GM18867 (cell line): ENCODE measurements around the gene GMDS.

Source experiments
- ATAC-seq: cut with Tn5 transposase; IDR thresholded peaks from one replicate; pipeline ENCODE4 v1.9.1; 2021; ENCODE audit warnings: mild to moderate bottlenecking, moderate library complexity; ENCODE audit not compliant: unreplicated experiment

GMDS gene

DNA sequence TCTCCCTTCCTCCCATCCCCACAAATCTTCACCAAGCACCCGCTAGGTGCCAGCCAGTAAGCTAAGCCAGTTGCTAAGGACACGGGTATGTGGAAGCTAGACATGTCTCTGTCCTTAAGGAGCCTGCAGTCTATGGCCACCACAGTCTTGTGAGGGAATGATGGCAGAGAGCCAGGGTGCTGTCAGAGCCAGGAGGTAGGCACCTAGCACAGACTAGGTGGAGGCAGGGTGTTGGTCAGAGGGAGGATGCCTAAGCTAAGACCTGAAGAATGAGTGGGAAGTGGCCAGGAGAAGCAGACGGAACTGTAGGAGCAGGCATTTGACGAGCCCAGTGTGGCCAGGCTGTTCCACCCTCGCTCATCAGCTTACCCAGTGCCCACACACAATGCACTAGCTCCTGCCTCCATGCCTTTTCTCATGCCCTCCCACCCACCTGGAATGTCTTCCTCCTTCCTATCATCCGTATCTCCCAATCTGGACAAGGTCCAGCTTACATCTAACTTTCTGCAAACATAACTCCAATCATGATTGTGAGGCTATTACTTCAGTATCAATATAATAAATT, 510.1 kb downstream of the GMDS start:
- no peak for ATAC-seq

DNA sequence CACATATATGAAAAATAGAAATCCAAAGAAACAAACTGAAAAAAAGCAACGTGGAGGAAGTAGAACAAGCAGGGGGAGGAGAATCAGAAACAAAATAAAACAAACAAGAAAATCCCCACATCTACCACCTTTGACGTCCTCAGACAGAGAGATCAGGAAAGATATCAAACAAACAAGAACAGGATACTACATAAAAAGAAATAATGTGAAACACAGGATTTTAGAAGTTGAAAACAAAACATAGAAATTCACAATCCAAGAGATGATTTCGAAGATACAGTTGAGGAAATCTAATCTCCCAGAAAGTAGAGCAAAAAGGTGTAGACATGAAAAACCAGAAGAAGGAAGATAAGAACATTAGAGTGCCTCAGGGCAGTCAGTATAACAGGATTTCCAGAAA, 514.5 kb downstream of the GMDS start:
- ATAC-seq, result no peak

DNA sequence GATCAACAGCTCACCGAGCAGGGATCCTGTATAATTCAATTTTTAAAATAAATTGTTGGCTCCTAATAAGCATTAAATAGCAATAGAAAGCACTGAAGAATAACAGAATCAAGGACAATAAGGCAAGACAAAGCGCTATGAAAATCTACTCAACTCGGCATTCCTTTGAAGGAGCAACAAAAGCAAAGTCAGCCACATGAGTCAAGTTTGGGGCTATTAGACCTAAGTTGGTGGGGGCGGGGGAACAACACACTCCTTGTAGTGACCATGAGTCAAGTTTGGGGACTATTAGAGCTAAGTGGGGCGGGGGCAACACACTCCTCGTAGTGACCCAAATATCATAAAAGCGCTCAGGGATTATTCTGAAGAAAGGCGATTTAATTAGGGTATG, 515.7 kb downstream of the GMDS start:
- no peak for ATAC-seq

DNA sequence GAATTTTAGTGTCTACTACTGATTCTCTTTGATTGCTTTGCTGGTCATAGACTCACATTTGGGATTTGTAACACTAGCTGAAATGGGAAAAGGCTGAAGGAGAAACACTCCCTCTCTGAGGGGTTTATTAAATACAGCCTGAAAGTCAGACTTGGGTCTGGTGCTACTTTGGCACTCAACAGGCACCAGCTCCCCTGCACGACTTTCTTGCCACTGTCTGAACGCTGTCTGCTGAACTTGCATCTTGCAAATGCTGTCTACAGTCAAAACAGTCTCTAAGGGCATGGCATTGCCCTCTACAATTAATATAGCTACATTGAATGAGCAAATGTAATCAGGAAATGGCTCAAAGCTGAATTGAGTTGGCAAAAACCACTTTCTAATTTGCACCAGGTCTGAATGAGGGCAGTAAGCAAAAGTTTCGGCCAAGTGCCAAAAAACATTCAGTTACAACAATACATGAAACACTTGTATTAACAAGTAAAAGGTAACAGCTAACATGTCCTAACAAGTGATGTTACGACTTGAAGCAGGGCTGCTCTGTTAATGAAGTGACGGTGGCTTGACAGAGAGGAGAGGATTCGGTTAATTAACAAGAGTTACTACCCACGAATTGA, 516.2 kb downstream of the GMDS start:
- no peak for ATAC-seq

DNA sequence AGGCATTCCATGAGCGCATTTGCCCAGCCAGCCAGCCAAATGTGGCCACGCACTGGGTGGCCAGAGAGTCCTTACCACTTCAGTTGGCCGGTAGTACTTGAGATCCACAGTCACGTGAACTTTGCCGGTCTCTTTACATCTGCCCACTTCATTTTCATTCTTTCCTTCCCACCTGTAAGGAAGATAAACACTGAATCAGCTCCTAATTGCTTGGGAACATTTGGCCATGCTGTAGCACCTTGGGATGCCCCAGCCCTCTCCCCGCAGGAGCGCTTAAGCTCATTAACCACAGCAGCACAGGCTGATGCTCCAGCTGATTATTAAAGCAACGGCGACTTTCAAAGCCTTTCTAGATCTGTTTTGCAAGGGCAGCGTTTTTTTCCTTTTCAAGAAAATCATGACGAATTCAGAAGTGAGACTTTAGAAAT, 519.0 kb downstream of the GMDS start:
- no peak for ATAC-seq

DNA sequence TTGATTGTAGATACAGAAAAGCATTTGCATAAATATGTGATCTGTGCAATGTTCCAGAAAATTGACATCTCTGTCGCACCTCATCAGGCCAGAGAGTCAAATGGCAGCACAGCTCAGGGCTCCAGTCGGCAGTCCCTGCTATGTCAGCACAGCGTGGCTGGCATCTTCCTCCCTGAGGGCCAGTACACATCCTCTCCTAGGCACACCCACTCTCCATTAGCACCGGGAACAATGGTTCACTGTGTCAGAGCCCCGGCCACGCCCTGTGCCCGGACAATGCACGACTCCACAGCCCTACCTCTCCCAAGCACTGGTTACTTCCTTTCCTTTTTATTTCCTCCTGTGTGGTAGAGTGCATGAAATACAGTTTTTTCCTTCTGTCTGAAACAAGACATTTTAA, 520.8 kb downstream of the GMDS start:
- no peak for ATAC-seq

DNA sequence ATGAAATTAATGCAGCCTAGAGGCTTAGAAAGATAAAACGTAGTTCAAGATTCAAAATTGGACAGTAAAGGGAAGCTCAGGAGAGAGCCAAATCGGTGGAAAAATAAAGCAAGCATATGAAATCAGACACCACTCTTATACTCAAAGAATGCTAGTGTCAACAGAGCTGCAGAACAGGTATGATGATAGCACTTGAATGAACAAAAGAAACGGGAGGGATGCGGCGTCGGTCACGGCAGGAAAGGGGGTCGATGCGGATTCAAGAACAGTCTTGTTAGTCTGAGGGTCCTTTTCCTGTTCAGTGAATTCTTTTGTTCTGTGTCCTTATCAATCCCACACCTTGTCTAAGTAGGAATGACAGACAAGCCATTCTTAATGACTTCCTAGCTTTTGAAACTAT, 521.3 kb downstream of the GMDS start:
- ATAC-seq, result no peak

DNA sequence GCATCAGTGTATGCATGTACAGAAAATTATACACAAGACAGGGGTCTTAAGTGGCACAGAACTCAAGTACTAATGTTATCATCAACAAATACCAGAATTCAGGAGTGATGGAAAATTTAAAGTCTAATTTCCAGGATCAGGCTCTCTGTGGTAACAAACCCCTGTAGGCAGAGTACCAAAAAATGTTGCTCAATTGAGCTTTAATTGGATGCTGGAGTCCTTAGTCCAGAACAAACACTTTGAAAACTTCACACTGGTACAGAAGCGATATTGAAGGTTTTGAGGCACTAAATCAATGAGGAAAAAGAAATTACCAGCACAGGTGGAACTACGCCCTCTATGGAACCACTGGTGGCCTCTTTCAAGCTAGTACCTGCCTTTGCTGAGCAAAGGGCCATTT, 522.6 kb downstream of the GMDS start:
- no peak for ATAC-seq

DNA sequence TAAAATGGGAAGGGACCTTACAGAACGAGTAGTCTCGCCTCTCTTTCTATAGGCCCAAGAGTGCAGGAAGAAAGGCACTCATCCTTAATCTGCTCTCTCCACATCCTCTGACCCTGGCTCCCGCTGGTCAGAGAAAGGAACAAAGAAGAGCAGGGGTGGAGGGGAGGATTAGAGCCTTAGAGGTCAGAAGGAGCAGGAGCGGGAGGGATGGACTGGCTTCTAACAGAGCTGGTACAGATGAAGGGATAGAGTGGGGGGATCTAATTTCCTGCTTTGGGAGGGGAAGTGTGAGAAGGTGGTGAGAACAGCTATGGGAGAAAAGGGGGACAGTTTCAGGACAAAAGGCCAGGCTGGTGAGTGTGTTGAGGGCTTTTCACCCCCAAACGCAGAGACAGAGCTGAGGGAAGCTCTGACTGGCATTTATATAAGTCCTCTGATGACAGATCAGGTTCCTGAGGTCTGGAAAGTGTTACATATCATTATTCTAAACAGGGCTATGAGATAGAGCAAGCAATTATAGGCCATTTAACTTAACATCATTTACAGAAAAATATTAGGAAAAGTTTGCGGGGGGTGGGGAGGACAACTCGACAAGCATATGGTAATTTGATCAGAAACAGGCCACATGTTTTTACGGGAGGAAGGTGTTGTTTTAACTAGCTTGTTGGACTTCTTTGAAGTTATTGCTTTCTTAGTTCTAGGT, 524.6 kb downstream of the GMDS start:
- no peak for ATAC-seq

DNA sequence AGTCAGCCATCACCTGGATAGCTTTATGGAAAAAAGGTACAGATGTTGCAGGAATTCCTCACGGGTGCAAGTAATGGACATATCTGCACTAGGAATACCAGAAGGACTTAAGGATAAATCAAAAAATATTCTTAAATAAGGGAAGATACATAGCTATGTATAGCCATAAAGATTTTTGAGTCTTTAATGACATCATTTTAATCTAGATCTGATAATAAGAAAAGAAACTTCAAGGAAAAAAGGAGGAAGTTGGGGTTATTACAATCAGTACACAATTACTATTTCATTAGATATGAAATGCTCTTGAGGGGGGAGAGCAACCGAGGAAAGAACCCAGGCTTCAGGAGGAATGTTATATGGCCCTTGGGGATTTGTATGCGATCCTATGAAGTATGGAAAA, 525.5 kb downstream of the GMDS start:
- ATAC-seq, result no peak

DNA sequence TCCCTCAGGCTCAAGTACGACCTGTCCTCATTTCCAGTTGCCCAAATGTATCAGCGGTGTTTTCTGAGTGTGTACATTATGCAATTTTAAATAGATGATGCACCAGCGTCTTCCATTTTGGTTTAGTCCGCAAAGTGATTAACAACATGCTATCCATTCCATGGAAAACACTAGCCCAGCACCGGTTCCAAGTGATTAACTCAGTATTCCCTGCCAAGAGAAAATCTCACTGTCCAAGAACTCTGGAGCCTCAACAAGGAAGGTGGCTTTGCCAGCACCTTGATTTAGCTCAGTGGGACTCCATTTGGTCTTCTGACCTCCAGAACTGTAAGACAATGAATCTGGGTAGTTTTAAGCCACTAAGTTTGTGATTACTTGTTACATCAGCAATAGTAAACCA, 528.5 kb downstream of the GMDS start:
- no peak for ATAC-seq

DNA sequence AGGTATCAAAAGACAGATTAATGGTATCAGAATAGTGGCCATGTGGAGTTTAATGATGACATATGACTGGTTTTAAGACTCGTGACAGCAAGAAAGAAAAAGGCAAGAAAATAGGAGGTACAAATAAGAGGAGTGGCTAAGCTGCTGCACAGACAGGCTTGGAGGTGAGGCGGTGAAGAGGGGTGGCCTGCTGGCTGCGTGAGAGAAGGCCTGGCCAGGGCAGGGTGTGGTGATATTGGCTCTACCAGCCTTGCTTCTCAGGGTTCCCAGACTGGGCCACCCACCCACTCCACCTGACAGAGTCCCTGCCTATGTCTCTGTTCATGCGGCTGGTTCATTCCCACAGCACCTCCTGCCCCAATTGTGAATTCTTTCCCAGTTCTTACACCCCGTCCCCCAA, 529.0 kb downstream of the GMDS start:
- ATAC-seq, result no peak

DNA sequence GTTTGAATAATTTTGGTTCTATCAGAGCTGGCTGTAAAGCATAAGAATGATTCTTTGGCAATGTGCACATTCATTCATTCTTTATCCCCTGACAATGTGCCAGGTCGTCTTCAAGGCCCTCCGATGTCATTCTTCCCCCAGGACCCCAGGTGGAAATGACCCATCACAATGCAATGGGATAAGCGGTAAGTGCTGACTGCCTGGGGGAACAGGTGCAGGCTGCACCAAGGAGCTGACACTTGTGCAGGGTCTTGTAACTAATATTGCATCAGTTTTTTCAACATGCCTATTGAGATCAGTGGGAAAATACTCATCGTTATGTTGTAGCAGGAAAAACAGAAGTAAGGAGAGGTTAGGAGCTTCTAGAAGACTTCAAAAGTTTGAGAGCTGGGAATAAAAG, 530.1 kb downstream of the GMDS start:
- no peak for ATAC-seq

DNA sequence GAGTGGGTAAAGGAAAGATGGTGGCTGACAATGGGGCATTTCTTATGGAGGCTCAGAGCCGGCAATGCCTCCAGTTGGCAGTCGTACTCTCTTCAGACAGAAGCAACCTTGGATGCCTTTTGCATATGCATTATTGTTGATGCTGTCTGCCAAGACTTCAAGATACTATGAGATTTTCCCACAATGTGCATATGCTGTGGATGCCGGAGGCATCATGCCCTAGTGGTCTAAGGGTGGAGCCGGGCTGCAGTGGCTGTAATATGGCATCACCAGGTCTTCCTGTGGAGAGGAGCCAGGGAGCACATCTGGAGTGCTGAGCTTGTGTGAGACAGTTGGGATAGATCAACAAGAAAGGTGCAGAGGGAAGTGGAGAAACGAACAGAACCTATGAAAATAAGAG, 530.8 kb downstream of the GMDS start:
- ATAC-seq, result no peak

DNA sequence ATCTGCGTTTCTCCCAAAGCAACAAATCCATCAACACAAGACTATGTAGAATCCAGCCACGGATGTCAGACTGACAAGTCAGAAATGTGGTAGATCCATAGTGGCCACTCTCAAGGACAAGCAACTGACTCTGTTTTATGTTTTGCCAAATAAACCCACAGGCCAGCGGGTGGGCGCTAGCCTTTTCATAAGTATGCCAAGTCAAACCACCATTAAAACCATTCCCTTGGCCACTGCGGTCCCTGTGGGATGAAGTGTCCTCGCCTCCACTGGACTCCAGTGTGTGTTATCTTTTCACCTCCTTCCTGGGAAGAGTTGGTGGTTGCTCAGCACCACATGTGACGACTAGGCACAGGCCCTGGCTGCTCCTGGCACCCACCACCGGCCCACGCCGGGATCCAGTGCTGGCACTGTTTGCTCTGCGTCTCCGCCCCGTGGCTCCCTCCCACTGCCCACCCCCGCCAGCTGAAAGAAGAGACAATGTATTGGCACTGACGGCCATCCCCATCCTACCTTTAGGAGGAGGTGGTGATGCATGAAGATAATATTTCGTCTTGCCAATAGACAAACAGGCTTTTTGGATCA, 532.3 kb downstream of the GMDS start:
- ATAC-seq, result no peak

DNA sequence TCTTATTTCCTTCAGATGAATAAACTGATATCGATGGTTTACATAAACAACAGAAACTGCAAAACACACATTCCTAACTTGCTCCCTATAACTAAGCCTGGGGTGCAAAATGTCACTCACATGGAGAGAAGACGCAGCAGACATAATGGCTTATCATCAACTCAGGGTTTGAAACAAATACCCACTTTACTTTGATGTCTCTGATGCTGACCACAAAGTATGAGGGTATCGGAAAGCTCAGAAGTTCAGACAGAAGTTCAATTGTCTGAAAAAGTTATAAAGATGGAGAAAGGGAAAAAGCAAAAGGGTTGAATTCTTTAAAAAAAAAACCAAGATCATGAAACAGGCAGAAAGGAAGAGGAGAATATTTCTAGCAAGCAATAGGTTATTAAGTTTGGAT, 533.0 kb downstream of the GMDS start:
- no peak for ATAC-seq

DNA sequence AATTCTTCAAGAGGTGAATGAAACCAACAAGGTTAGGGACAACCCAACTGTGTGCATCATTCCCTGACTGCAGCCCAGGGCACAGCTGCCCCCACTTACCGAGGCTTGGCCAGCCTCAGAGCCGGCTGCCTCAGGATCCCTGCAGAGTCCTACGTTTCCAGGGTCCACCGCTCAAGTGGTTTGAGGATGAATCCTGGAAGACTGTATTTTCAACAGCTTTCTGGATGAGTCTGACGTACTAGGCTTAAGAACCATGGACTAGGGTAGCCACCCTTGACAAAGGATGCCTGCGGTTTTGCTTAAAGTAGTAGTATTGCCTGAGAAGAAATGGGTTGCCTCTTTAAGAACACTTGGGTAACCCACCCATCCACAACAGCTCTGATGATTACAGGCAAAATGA, 534.3 kb downstream of the GMDS start:
- ATAC-seq, result no peak

DNA sequence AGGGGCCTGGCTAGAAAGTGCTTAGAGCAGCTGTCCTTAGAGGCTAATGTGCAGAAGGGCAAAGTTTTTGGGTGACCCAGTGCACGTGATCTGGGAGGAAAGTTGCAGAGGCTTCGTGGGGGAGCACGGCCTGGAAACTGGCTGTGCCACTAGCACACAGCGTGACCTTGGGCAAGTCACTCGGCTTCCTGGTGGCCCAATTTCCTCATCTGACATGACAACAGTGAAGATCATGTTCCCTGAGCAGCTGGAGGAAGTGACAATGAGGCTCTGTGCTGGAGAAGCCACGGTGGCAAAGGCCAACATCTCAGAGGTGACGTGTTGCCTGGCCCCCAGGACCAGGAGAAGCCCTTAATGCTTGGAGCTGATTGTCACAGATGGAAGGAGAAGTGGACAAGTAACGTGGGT, 536.2 kb downstream of the GMDS start:
- ATAC-seq, result no peak

DNA sequence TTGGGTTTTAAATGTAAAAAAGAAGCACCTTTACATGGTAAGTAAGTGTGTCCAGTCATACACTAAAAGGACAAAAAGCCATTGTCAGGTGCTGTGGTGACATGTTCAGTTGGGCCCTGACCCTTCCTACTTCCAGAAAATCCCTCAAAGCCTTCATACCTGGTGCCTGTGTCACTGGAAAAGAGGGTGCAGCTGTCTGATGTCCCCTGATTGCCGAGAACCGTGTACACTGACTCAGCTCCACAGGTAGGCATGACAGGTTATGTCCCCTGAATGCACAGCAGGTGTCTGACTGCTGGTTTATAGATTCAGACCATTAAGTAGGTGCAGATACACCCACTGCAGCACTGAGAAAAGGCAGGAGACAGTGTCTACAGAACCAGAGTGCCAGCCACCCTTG, 536.6 kb downstream of the GMDS start:
- no peak for ATAC-seq

DNA sequence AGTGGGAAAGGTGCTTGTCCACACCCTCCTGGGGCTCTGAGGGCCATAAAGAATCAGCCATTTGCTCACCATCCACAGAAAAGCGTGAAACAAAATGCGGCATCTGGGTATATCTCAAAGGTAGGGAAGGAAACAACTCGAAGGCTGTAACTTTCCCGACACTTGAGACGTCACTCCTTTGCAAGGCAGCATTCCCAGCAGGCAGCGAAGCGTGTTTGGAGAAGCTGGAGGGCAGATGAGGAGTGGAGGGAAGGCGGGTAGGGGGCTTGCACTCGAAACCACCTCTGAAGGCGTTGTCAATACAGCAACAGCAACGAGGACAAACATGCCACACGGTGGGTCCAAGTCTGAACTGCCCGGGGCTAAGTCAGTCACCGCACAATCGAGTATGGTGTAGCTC, 537.3 kb downstream of the GMDS start:
- no peak for ATAC-seq

DNA sequence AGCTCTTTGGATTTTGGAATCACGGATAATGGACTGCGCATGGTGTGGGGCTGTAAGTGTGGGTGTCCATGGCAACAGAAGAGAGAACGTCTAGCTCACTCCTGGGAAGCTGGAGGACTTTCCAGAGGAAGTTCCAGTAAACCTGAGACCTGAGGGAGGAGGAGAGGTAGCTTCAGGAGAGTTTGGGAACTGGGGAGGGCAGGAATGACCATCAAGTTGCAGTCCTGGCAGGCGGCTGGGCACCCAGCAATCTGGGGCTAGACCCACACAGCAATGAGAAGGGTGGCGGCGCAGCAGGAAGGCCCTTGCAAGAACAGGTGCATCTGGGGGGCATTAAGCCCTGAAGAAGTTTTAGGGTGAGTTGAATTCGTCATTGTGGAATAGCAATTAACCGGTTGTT, 539.8 kb downstream of the GMDS start:
- no peak for ATAC-seq

DNA sequence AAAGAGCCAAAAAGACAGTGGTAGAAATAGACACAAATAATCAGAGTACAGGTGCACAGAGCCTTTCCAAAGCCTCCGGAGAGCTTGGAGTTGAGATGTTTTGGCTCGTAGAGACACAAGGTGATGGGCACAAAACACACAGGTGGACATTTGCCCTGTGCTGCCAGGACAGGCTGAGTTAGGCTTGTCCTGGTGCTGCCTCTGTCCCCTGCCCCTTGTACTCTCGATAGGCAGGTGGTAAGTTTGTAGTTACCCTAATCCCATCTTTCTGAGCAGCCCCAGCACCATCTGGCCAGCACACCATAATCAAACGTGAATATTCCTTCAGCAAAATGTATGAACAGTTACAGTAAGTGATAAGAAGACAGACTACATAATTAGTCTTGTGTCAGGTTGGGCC, 540.2 kb downstream of the GMDS start:
- ATAC-seq, result no peak
